ENCODE data around the gene FOXI3.

Gene FOXI3

DNA sequence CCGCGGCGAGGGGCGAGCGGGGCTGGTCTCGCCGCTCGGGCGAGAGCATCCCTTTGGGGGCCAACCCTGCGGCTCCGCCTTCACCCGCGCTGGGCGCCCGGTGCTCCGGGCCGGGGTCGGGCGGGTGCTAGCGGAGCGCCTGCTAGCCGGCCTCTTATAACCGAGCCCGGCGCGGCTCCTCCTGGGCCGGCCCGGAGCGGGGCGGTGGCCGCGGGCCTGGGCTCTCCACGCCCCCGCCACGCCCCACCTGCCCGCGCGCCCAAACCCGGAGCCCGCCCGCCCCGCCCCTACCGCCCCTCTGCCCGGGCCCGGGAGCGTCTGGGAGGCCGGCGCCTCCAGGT is at the start of gene FOXI3:
TSS of gene FOXI3 (minus strand) at position 129 of the 341 bp plus-strand sequence. CDS start 158 bp downstream, outside the sequence.
- DNase-seq (ENCODE audit: low spot score) = peak; percentile 61

DNA sequence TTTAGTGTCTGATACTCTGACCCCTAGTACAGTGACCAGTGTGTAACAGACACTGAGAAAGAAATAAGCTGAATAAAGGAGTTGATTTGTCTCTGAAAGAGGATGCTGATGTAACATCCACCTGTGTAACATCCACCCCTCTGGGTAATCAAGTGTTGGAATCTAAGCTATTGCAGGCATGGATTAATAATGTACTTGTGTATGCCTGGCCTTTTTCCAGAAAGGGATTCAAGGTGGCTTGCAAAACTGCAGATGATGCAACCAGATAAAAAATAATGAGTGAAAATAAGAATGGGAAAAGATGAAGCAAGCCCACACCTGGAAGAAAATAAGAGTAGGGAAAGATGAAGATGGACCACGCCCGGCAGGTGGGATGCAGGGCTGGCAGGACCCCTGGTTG is 48.2 kb upstream of the FOXI3 start:
- no peak for DNase-seq (ENCODE audit: low spot score)

DNA sequence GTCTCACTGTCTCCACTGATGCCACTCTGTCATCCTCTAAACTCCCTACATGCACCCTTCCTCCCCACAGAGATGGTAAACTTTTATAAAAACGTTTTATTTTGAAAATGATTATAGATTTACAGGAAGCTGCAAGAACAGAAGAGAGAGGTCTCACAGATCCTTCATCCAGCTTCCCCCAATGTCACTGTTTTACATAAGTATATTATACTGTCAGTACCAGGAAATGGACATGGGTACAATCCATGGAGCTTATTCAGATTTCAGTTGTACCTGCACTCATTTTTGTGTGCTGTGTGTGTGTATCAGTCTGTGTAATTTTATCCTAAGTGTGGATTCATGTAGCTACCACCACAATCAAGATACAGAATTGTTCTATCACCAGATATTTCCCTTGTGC is 46.7 kb upstream of the FOXI3 start:
- no peak for DNase-seq (ENCODE audit: low spot score)

DNA sequence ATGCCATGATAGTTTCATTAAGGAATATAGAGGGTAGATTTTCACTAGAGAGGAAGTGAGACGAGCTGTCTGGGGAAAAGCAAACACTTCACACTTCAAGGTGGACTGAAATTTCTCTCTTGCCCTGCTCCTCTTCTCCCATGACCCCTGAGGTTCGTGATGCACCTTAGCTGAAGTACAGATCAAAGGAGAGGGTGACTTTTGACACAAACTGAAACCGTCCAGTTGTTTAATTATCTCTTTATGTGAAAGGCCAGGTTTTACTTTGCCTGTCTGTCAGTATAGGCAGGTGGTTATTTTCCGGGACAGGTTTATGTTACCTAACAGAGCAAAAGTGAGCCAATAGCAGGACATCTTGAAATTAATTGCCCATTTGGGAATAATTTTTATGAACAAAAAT is 41.0 kb upstream of the FOXI3 start:
- DNase-seq (ENCODE audit: low spot score) = no peak

DNA sequence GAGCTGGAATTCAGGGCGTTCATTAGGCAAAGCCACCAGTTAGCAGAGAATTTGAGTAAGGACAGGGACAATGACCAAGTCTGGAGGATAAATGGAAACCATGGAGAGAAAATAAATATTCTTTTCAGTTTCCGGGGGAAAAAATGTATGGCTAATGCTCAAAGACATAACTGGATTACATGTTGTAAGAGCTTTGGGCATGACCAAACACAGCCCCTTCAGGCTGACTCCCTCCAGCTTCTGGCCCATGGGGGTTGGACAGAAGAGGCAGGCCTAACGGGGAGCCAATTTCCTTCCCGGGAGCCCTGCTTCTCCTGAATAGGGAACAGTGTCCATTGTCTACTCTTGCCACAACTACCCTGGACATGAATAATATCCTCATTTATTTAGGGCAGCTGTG is 39.5 kb upstream of the FOXI3 start:
- no peak for DNase-seq (ENCODE audit: low spot score)

DNA sequence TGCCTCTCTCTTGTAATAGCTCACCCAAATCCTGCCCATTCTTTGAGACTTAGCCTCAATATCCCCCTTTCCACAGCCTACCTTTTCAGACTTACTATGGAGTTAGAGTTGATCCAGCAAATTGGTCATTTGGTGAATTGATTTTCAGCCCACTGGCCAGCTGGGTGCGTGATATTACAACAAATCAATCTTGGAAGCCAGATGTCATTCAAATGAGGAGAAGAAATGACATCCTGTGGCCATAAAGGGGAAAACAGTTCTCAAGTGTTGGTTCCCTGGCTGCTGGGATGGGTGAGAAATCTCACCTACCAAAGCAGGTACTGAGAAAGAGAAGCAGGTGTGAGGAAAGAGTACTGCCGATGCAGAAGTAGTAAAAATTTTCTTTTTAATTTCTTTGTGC is 36.7 kb upstream of the FOXI3 start:
- no peak for DNase-seq (ENCODE audit: low spot score)

DNA sequence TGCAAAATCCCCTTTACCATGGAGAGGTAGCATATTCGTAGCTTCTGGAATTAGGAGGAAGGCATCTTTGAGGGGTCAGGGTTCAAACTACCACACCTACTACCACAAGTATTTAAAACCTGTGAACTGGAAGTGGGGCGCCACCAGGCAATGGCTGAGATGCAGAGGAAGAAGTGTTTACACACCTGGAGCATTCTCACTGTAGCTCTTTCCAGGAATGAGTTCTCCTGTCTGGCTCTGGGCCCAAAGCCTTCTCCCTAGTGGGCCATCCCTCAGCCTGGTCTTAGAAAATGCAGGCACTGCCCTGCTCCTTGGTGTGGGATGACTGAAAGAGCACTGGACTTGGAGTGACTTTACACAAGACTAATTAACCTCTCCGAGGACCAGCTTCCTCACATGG is 30.7 kb upstream of the FOXI3 start:
- no peak for DNase-seq (ENCODE audit: low spot score)

DNA sequence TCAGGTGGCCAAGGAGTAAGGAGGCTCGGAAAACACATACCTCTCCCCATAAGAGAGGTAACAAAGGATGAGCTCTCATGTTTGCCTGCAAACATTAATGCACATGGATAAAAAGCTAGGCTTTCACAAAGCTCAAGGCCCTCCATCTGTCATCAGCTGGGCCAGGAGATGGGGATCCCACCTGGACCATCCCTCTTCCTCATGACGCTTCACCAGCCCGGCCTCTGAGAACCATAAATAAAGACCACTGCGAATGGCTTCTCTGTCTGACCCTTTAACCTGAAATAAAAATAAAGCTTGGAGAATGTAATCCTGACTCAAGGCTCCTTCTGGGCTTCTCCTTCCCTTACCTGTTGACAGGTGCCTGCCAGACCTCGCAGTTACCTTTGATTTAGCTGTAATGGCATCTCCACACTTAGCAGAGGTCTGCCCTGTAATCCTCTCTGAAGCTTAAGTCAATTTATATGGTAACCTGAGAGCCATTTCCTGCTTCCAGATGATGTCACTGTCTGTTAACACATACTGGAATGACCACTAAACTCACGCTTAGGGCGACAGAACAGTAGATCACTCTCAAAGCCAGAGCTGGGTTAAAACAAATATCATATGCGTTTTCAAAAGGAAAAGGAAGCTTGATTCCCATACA is 29.3 kb upstream of the FOXI3 start:
- DNase-seq (ENCODE audit: low spot score) = no peak

DNA sequence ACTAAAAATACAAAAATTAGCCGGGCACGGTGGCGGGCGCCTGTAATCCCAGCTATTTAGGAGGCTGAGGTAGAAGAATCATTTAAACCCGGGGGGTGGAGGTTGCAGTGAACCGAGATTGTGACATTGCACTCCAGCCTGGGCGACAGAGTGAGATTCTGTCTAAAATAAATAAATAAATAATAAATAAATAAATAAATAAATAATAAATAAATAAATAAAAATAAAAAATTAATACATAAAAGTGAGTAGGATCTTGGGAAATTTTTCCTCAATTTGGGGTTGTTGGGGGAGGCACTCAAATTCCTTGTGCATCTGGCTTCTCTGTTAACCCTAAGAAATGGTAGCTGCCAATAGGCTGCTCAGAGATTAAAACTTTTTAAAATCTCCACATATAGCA is 20.3 kb upstream of the FOXI3 start:
- DNase-seq (ENCODE audit: low spot score) = no peak

DNA sequence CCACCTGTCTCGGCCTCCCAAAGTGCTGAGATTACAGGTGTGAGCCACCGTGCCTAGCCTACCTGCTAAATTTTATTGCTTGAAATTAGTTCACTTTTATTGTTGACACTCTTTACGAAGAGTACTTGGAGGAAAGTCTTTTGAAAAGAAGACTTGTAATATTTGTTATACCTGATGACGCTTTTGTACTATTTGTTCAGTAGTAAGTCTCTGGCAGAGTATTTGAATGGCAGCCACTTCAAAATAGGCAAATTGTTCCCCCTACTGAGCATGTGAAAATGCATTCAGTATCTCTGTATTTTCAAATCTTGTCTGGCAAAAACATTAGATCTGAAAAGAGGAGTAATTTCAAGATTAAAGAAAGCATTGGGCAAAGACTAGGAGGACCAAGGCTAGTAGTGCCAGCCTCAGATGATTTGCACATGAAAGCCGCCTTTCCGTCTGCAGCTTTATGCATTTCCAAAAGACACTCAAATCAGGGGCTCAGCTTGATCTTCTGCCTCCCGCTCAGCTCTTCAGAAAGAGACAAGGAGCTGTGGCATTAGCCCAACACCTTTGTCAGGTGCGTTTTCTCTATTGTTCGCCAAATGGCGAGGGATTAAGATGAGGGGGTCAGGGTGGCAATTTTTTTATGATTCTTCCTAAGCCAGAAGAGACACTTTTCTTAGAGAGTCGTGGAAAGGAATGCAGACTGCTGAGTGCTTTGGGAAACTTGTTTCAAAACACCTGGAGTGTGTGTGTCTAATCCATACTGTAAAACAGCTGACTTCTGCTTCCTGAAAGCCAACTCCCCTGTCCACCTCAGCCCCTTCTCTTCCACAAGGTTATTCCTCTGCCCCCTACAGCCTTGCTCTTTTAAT is 18.8 kb upstream of the FOXI3 start:
- DNase-seq (ENCODE audit: low spot score) = no peak

DNA sequence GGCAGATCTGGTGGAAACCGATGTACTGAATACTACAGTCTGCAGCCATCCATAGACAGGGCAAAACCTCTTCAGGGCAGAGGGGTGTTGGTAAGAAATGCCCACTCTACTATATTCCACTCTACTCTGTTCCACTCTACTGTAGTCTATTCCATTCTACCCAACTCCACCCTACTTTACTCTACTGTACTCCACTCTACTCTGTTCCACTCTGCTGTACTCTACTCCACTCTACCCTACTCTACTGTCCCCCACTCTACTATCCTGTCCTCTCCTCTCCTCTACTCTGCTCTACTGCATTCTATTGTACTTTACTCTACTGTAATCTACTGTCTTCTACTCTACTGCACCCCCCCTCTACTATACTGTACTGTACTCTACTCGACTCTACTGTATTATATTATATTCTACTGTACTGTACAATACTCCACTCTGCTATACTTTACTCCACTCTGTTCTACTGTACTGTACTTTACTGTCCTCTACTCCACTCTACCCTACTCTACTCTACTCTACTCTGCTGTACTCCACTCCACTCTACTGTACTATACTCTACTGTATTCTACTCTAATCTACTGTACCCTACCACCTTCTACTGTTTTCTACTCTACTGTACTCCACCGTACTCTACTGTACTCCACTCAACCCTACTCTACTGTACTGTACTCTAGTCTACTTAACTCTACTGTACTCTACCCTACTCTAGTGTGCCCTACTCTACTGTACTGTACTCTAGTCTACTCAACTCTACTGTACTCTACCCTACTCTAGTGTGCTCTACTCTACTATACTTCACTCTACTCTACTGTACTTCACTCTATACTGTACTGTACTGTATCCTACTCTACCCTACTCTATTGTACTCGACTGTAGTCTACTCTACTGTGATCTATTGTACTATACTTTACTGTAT is 17.0 kb upstream of the FOXI3 start:
- DNase-seq (ENCODE audit: low spot score) = no peak

DNA sequence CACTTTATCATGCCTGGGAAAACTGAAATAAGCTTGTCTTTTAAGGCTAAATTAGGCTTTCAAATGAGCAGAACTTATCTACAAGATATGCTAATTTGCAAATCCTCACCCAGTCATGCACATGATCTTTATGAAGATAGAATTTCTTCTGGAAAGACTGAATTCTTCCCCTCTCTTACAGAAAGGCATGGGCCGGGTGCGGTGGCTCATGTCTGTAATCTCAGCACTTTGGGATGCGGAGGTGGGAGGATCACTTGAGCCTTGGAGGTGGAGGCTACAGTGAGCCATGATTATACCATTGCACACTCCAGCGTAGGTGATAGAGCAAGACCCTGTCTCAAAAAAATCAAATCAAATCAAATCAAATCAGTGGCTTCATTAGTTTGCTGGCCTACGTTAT is 11.7 kb upstream of the FOXI3 start:
- no peak for DNase-seq (ENCODE audit: low spot score)

DNA sequence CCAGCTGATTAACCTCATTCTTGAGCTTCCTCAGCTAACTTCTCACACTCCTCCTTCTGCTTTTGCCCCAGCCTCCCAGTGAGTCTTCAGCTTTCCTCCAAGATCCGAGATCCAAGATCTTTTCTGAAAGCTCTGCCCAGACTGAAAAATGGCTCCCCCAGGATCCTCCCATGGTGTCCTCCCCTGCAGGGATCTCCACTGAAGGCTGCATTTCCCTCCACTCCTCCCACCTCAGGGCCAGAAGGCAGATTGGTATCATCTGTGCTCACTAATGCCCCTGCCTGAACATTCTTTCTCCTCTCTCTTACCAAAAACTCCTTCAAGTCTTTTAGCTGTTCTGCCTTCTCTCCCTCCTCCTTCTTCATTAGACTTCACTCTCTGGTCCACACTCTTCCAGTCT is 6.1 kb upstream of the FOXI3 start:
- DNase-seq (ENCODE audit: low spot score) = no peak

DNA sequence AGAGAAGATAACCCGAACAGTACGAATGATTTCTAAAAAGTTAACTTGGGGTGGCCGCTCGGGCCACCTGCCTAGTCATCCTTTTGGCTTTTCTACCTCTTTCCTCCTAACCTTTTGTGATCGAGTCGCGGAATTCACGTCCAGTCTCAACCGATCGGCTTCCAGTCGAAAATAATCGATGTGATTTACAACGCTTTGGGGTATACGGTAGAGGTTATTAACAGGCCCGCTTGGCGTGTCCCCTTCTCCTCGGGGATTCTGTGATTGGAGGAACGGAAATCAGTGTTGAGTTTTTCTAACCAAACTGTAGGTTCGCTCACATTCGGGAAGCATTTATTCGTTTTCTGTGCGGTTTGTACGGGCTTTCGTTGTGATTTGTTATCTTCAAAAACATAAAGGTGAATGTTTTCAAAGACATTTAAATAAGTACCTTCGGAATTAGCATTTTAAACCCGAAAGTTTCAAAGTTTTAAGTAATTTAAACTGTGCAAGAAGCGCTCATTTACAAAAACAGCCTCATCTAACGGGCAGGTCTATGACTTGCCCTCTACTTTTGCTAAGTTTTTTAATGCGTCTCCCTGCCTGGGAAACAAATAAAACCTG is 588 bp upstream of the FOXI3 start:
- DNase-seq (ENCODE audit: low spot score) = no peak

DNA sequence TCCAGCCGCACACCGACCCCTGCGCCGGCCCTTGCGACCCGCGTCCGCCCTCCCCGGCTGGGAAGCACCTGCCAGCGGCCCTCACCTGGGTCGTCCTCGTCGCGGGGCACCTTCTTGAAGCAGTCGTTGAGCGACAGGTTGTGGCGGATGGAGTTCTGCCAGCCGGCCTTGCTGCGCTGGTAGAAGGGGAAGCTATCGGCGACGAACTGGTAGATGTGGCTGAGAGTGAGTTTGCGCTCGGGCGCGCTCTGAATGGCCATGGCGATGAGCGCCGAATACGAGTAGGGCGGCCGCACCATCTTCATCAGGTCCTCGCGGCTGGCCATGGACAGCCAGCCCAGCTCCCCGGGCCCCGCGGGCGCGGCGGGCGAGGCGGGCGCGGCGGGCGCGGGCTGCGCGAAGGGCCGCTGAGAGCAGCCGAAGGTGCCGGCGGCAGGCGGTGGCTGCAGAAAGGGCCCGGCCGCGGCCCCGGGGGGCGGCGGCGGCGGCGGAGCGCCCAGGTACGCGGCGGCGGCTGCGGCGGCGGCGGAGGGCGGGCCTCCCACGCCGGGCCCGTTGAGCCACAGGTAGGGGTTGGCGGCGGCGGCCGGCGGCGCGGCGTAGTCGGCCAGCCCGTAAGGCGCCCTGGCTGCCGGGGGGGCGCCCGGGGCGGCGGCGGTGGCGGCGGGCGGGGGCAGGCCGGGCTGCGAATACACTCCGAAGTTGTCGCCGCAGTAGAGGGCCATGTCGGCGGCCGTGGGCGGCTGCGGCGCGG is 505 bp downstream of the FOXI3 start:
- DNase-seq (ENCODE audit: low spot score) = peak; percentile 42

DNA sequence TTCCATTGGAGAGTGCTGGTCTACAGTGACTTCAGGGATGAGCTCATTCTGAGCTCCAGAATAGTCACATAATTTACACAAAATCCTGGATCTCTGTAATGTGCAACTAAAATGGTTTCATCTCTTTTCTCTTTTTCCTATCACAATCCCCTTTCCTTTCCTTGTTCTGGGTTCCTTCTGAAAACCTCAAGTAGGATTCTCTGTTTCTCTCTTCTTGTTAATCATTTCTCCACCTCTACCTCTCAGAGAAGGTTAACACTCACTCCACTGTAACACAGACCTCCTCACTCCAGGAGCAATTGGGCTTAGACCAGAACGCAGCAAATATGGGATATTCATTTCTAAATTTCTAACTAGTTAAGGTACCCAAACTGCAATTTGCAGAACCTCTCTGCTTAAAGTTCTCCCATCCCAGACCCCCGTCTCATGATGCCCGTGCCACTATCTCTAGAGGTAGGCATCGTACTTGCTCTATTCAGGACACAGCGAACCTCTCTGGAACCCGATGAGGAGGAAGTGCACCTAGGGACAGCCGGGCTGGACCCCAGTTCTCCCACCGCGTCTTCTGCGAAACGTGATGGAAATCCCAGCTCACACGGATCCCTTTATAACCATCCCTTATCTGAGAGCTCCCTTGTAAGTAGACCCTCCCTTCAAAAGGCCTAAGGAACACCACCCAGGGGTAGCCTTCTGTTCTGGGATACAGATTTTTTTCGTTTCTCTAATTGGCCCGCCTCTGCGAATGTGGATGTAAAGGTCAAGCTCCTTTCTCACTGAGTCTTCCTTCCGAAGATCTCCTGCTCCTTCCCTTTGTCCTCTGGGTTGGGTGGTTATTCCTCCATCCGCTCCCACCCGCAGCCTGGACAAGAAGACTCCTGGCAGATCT is 1.3 kb downstream of the FOXI3 start:
- no peak for DNase-seq (ENCODE audit: low spot score)

DNA sequence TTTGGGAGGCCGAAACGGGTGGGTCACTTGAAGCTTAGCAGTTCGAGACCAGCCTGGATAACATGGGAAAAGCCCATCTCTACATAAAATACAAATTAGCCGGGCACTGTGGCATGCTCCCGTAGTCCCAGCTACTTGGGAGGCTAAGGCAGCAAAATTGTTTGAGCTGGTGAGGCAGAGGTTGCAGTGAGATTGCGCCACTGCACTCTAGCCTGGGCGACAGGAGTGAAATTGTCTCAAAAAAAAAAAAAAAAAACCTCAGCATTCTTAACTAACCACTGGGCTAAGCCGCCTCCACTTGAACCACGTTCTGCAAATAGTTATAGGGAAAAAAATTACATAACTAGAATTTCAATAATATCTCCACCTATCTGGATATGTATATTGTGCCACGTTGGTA is 2.3 kb downstream of the FOXI3 start:
- DNase-seq (ENCODE audit: low spot score) = no peak

DNA sequence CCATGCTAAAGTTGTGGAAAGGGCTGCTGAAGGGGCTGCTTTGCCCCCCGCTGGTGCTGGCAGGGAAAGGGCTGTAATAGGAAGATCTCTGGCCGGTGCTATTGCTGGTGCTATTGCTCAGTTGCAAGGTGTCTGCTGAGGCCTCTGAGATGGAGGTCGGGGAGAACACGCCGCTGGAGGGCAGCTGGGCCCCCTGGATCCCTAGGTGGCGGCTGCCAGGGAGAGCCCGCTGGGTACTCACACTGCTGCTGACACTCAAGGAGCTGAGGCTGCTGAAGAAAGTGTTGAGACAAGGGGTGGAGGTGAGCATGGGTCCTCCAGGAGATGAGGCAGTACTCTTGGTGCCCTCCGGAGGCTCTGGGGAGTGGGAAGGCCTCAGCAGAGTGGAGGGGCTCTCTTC is 4.2 kb downstream of the FOXI3 start:
- DNase-seq (ENCODE audit: low spot score) = no peak

DNA sequence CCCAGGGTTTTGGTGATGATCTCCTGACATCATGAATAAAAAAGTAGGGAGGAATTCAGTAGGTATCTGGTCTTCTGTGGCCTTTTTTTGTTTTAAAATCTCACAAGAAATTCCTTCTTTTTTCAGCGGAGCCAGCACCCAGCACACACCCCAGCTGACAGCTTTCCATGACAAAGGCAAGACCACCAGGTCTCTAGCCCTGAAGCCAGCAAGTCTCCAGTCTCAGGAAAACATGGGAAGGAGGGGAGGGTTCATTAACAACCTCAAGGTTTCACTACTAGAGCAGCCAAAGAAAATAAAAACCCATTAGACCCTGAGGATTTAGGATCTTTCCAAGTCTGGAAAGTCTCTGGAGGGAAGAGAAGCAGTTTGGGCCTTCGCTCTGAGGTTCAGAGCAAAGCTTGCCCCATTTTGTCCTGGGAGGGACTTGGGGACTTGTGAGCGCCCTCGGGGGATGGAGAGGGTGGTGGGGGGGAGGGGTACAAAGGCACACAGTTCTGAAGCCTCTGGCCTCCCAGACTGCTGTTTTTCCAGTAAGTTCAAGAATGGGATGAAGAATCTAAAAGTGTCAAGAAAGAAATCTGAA is 9.0 kb downstream of the FOXI3 start:
- DNase-seq (ENCODE audit: low spot score) = no peak

DNA sequence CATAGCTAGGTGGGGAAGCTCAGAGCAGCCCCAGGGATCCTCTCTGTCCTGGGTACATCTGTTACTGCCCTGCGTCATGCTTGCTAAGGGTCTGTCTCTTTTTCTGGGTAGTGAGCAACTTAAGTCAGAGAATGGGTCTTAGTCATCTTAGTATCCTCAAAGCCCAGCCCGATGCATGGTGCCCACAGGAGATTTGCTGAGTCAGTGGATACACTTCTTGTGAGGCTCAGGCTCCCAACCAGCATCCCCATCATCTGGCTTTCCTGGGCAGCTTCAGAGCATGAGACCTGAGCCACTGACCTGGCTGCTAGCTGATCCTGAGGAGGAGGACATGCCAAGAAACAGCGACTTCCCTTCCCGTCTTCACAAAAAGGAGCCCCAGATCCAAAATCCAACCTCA is 10.0 kb downstream of the FOXI3 start:
- DNase-seq (ENCODE audit: low spot score) = no peak
